Left ventricle myocardium inferior (tissue), 1 donor: ENCODE results near the gene IFNGR1. TPM values are rescaled to one million over a fixed set of nuclear protein-coding genes. Genes with fewer than 3 reads are reported as not detected.

Experiments
- DNase-seq: peaks from one replicate; pipeline ENCODE4 v3.0.0-alpha.2; 2020
- H3K27ac ChIP-seq: fragments of 200-600 bp; replicated peaks from 2 replicates; pipeline ENCODE4 v1.8.0; 2021
- H3K27me3 ChIP-seq: fragments of 200-600 bp; 2 replicates; pipeline ENCODE4 v1.8.0; 2021; ENCODE audit warnings: low read depth
- H3K36me3 ChIP-seq: fragments of 200-600 bp; 2 replicates; pipeline ENCODE4 v1.8.0; 2021
- H3K4me1 ChIP-seq: fragments of 200-600 bp; 2 replicates; pipeline ENCODE4 v1.8.0; 2021
- H3K4me3 ChIP-seq: fragments of 200-600 bp; 2 replicates; pipeline ENCODE4 v1.8.0; 2021; ENCODE audit warnings: mild to moderate bottlenecking, moderate library complexity
- H3K9me3 ChIP-seq: fragments of 200-600 bp; replicated peaks from 2 replicates; pipeline ENCODE4 v1.8.0; 2021
- CTCF ChIP-seq: fragments of 200-600 bp; IDR thresholded peaks from 2 replicates; pipeline ENCODE4 v1.8.0; 2021; ENCODE audit warnings: antibody characterized with exemption, mild to moderate bottlenecking, borderline replicate concordance
- intact Hi-C: fragments of 100-400 bp; cut with micrococcal nuclease; formaldehyde crosslinking; loops from one replicate; pipeline ENCODE4 v1.11.0; 2022
- long read RNA-seq: library from polyadenylated mRNA; unstranded; transcript quantifications from one replicate; pipeline ENCODE4 v2.0.0, GENCODE V29; 2021
- total RNA-seq: library from RNA; stranded (reverse); fragmentation: NEBNext Ultra II Directional; extraction: Animal tissue kit (Norgen Biotek cat#: 25700); gene quantifications from one replicate; pipeline ENCODE4 v1.2.1, GENCODE V29; 2021
- donor health status: DM: no; HTN: yes; CAD: no; lungs with severe emphysema.

Gene IFNGR1
- 97.6 TPM for total RNA-seq
- long read RNA-seq, transcript IFNGR1-207 (7 exons, 2,492 nt), result minor isoform, 11 of 252 reads
- long read RNA-seq, transcript IFNGR1-201 (7 exons, 2,139 nt), result major isoform, 226 of 252 reads
- long read RNA-seq, partial matches to known transcripts, result 5 of 252 reads
- long read RNA-seq, other reads (novel, unspliced or antisense), result 6 of 252 reads

- peak within 1 kb of the TSS; percentile 78 for H3K4me3 ChIP-seq
- peaks cover 90% of the 10 kb centered on the region for H3K4me1 ChIP-seq
Measured at GRCh38 chr6:137218917-137219663, at the start of gene IFNGR1. Gene IFNGR1 (minus strand): TSS chr6:137219385. CDS start chr6:137219327, 58 bp downstream.

DNA sequence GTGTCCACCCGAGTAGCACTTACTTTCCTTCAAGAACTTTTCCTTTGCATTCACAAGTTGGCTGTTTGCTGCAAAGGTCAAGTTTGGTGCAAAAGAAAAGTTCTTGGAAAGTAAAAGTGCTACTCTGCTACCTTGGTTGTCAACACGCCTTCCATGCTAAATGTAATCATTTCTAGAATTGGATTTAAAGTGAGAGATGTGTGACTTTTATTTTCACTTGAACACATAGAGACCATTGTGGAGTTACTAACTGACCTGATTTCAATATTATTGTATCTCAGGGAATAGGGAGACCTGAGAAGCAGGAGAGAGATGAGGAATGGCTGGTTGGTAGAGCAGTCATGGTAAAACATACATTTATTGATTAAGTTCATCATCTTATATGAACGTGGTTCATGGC is 49.7 kb upstream of the IFNGR1 start:
- Histone ChIP-seq H3K4me1 (peaks cover 14% of the 10 kb centered on the region), H3K9me3 (peaks cover 5% of the 10 kb centered on the region), H3K27me3 (no peaks in the 10 kb centered on the region), H3K4me3 (no peak overlapping the region), H3K27ac (no peak overlapping the region), H3K36me3 (no peaks in the 10 kb centered on the region)
- DNase-seq, result no peak
- intact Hi-C loops, result no loop called here
- TF ChIP-seq CTCF, result no peak

More at GRCh38 chr6:137218917-137219663, at the start of gene IFNGR1:
- no peaks in the 10 kb centered on the region for H3K36me3 ChIP-seq
- TF ChIP-seq CTCF, result no peak
- DNase-seq, result peak; percentile 98
- intact Hi-C loops, result no loop called here
- H3K27ac ChIP-seq, result peak within 1 kb of the TSS; percentile 99
- H3K9me3 ChIP-seq, result no peaks in the 10 kb centered on the region
- no peaks in the 10 kb centered on the region for H3K27me3 ChIP-seq

DNA sequence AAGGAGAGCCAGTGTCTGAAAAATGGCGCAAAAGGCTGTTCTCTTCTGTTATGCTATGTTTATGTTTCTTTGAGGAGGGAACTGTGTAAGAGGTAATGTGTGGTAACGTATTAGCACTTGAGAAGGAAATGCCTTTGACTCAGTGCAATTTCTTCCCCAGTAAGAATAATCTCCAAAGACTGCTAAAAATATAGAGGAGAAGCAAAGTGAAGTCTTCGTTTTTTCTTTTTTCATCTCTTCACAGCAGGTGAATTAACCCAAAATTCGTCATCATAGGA is 47.1 kb upstream of the IFNGR1 start:
- Histone ChIP-seq H3K27ac (peak overlapping the region; percentile 53), H3K4me1 (peaks cover 31% of the 10 kb centered on the region), H3K4me3 (no peak overlapping the region), H3K9me3 (peaks cover 5% of the 10 kb centered on the region), H3K36me3 (no peaks in the 10 kb centered on the region), H3K27me3 (no peaks in the 10 kb centered on the region)
- DNase-seq, result no peak
- intact Hi-C loops, result no loop called here
- TF ChIP-seq CTCF, result no peak

DNA sequence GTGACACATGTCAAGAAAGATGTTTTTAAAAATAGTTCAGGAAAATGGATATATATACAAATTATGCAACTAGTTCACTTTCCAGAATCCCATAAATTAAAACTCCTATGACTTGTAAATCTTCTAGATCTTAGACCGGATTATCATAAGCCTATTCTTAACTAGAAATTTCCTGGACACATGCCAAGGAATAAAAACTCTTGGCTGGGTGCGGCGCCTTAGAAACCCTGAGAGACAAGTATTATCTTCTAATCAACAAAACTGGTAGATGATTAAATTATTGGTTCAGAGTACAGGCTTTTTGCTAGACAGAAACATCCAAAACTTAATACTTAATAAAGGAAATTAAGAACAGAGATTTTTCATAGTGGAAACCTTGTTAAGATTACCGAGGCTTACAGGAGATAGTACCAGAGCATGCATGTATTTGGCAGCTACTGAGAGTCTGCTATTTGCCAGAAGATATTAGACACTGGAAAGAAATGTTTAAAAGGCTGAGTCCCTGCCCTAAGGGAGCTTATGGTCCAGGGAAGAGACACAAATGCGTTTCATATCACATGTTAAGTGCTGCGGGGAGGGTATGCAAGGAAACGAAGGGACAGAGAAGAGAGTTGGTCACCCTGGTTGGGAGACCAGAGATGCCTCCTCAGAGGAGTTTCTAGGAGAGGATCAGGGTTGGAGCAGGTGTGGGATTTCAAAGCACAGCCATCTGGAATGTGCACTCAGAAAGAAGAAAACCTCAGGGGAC is 46.5 kb upstream of the IFNGR1 start:
- no peaks in the 10 kb centered on the region for H3K27me3 ChIP-seq
- intact Hi-C loops, result no loop called here

More for the DNA sequence above, 46.5 kb upstream of the IFNGR1 start:
- Histone ChIP-seq H3K4me1 (peaks cover 36% of the 10 kb centered on the region), H3K27ac (peak overlapping the region; percentile 53), H3K4me3 (no peak overlapping the region), H3K36me3 (no peaks in the 10 kb centered on the region), H3K9me3 (peaks cover 5% of the 10 kb centered on the region)
- no peak for DNase-seq
- TF ChIP-seq CTCF, result no peak
